Stimulated activated CD4-positive, alpha-beta T cell treated with anti-CD3 and anti-CD28 coated beads, Interleukin-4, amount 100 ng/mL, for 4 hours (primary cell): ENCODE data around the gene DCC.

ENCODE experiments used
- DNase-seq, 2 experiments: peaks; one replicate each; pipeline ENCODE4 v3.0.0-alpha.2; 2020

DCC gene, protein sequence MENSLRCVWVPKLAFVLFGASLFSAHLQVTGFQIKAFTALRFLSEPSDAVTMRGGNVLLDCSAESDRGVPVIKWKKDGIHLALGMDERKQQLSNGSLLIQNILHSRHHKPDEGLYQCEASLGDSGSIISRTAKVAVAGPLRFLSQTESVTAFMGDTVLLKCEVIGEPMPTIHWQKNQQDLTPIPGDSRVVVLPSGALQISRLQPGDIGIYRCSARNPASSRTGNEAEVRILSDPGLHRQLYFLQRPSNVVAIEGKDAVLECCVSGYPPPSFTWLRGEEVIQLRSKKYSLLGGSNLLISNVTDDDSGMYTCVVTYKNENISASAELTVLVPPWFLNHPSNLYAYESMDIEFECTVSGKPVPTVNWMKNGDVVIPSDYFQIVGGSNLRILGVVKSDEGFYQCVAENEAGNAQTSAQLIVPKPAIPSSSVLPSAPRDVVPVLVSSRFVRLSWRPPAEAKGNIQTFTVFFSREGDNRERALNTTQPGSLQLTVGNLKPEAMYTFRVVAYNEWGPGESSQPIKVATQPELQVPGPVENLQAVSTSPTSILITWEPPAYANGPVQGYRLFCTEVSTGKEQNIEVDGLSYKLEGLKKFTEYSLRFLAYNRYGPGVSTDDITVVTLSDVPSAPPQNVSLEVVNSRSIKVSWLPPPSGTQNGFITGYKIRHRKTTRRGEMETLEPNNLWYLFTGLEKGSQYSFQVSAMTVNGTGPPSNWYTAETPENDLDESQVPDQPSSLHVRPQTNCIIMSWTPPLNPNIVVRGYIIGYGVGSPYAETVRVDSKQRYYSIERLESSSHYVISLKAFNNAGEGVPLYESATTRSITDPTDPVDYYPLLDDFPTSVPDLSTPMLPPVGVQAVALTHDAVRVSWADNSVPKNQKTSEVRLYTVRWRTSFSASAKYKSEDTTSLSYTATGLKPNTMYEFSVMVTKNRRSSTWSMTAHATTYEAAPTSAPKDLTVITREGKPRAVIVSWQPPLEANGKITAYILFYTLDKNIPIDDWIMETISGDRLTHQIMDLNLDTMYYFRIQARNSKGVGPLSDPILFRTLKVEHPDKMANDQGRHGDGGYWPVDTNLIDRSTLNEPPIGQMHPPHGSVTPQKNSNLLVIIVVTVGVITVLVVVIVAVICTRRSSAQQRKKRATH (N-terminal part only)

GRCh38 chr18:52339891-52340371 lies at the start of gene DCC:
TSS of gene DCC (plus strand) at chr18:52340197. CDS start at chr18:52340788, 591 bp downstream.
- DNase-seq: no peak

- no peak for DNase-seq
Measured at GRCh38 chr18:52310651-52311050, 29.3 kb upstream of the DCC start.

DNA sequence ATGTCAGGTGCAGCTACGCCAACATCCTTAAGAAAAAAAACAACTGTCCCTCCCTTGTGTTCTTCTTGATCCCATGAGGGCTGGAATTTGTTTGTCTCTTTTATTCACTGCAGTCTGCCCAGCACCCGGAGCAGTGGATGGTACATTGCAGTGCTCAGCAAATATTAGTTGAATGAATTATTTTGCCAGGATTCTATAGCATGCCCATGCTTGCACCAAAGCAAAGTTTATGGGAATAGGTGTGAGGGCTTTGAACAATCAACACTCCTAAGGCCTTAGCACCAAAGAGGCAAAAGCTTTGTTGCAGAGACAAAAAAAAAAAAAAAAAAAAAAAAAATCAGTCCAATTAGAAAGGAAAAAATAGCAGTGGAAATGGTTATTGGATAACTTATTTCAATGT lies 28.7 kb upstream of the DCC start:
- DNase-seq: no peak

DNA sequence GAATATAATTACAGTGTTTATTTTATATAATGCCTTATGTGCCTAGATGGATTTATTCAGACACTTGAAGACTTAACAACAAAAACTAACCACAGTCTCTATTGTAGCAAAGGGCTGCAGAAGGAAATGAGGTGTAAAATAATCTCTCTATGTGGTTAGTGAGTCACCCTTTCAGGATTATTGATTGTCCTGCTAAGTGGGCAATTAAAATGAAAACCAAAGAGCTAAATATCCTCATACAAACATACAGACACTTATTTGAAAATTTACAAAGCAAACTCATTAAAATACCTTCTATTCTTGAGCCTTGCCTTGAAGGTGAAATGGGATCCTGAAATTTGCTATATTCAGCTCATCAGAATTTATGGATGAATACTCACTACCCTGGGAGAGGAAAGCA lies 27.7 kb upstream of the DCC start:
- DNase-seq: no peak

- DNase-seq: no peak
Measured at GRCh38 chr18:52313213-52313612, 26.8 kb upstream of the DCC start.

- DNase-seq: no peak
Measured at GRCh38 chr18:52319424-52319983, 20.5 kb upstream of the DCC start.

DNA sequence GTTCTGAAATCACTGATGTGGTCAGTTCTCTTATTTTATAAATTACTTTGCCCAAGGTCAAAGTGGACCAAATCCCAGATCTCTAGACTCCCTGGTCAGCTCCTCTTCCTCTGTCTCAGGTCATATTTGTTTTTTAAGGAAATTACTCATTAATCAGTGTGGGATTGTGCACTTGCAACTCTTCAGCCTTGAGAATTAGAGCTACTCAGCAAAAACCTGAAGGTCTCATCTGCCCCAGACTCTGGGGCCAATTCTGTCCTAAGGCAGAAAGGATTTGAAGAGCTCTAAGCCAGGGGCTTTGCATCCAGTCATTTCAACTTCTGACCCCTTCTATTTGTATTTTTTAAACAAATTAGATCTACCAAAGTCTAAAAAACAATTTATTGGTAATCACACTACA lies 17.7 kb upstream of the DCC start:
- no peak for DNase-seq

DNA sequence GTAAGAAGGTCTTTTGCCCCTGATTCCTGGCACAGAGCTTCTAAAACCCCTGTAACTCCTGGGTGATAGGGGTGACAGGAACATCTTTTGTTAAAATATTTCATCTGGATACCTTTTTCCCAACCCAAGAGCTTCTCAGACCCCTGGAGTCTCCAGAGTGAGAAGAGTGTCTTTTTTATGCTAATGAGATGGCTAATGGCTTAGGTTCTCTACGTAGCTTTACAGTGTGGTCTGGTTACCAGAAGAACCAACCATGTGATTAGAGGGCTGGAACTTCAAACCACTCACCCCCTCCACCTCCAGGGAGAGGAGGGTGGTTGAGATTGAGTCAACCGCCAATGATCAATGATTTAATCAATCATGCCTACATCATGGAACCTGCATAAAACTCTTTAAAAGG lies 16.2 kb upstream of the DCC start:
- no peak for DNase-seq

DNA sequence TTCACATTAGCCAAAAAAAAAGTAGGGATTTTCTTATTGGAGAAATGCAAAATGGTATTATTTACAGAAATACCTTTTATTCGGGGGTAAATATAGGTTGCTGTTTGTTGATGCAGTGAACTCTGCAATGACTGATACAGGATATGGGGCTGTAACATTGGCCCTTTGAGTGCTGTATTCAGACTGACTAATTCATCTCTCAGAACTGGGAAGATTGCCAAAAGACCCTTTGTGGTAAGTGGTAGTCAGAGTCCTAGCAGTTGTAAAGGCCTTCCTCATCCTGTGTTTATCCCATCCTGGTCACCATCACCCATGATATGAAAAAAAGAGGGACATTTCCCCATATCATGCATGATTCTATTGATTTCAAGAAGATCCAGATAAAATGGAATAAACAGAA lies 14.0 kb upstream of the DCC start:
- no peak for DNase-seq

DNA sequence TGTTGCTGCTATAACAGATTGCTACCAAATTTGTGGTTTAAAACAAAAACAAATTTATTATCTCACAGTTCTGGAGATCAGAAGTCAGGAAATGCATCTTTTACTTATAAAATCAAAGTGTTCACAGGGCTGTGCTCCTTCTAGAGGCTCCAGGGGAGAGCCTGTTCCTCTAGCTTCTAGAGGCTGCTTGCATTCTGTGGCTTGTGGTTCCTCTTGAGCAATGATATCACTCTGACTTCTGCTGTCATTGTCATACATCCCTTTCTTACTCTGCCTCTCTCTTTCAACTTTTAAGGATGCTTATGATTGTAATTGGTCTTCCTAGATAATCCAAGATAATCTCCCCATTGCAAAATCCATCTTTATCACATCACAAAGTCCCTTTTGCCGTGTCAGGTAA lies 6.1 kb upstream of the DCC start:
- no peak for DNase-seq

GRCh38 chr18:52334307-52334706 lies 5.7 kb upstream of the DCC start:
- no peak for DNase-seq

- DNase-seq: no peak
Measured at GRCh38 chr18:52334896-52335295, 5.1 kb upstream of the DCC start.

- DNase-seq: no peak
Measured at GRCh38 chr18:52337276-52337675, 2.7 kb upstream of the DCC start.

- no peak for DNase-seq
Measured at GRCh38 chr18:52340406-52341102, 557 bp downstream of the DCC start.

- no peak for DNase-seq
Measured at GRCh38 chr18:52341103-52341432, 1.1 kb downstream of the DCC start.

GRCh38 chr18:52341608-52342381 lies 1.8 kb downstream of the DCC start:
- no peak for DNase-seq

- no peak for DNase-seq
Measured at GRCh38 chr18:52342456-52342855, 2.5 kb downstream of the DCC start.

- DNase-seq: no peak
Measured at GRCh38 chr18:52343138-52343537, 3.1 kb downstream of the DCC start.

DNA sequence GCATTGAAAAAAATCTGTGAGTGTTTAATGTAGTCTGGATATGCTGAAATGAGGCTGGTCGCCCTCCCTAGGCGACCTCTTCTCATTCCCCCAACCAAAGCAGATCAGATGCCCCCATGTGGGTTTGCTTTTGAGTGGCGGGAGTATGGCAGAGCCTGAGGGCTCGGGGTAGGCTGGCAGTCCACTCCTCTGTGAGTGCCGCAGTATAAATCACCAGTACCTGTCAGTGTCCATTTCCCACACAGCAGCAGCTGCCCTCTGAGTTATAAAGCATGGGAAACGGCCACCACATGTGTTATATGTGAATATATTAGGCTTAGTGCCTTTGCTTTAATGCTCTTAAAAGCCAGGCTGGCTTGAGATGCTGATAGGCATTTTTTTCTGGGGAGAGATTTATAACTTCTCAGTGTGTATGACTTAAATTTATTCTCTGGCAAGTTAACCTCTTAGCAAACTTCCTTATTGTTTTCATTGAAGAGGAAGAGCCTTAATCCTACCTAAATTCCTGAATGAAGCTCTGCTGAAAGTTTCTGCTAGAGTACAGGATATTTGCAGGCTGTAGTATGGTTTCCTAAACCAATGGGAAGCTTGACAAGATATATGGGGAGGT lies 3.8 kb downstream of the DCC start:
- DNase-seq: no peak

- no peak for DNase-seq
Measured at GRCh38 chr18:52344881-52345280, 4.9 kb downstream of the DCC start.

GRCh38 chr18:52345428-52345827 lies 5.4 kb downstream of the DCC start:
- no peak for DNase-seq
